Muscle layer of colon (tissue), 2 donors: Measurements from ENCODE around the gene SLC25A27.

Experiments used
- H3K27ac ChIP-seq: one replicate; pipeline ENCODE4 v1.7.0; 2013; ENCODE audit warnings: low read depth, mild to moderate bottlenecking, low read length, moderate library complexity
- H3K27me3 ChIP-seq, 2 donors: one replicate each; pipeline ENCODE4 v1.7.0; 2013; ENCODE audit warnings: low read length in 2 of 2, mild to moderate bottlenecking in 2 of 2; ENCODE audit not compliant: insufficient read depth in 2 of 2, control insufficient read depth in 1 of 2
- H3K36me3 ChIP-seq: one replicate; pipeline ENCODE4 v1.7.0; 2013; ENCODE audit warnings: mild to moderate bottlenecking, low read length; ENCODE audit not compliant: insufficient read depth
- H3K4me1 ChIP-seq: one replicate; pipeline ENCODE4 v1.7.0; 2013; ENCODE audit warnings: mild to moderate bottlenecking, low read length; ENCODE audit not compliant: insufficient read depth
- H3K4me3 ChIP-seq, 2 donors: one replicate each; pipeline ENCODE4 v1.7.0; 2013; ENCODE audit warnings: low read length in 2 of 2, low read depth in 1 of 2, mild to moderate bottlenecking in 1 of 2, moderate library complexity in 1 of 2
- H3K9ac ChIP-seq: one replicate; pipeline ENCODE4 v1.7.0; 2013; ENCODE audit warnings: low read length
- H3K9me3 ChIP-seq: one replicate; pipeline ENCODE4 v1.7.0; 2013; ENCODE audit warnings: mild to moderate bottlenecking, low read length
- donor health status: abdominal sarcoma.
- donor health status: Adenocarcinoma of cecum.

Gene SLC25A27

GRCh38 chr6:46652603-46653438, at the start of gene SLC25A27, which contains the start of gene CYP39A1:
SLC25A27 (plus strand) TSS chr6:46652975; CDS start chr6:46653193, 218 bp downstream.
CYP39A1 (minus strand) TSS chr6:46652818; CDS start chr6:46652582, 236 bp downstream.
- Histone ChIP-seq H3K4me3 (peak within 1 kb of the TSS; percentile 54 to 100), H3K9me3 (no peaks in the 10 kb centered on the region), H3K9ac (peak within 1 kb of the TSS; percentile 60), H3K27me3 (no peaks in the 10 kb centered on the region), H3K36me3 (peaks cover 3% of the 10 kb centered on the region), H3K4me1 (peaks cover 17% of the 10 kb centered on the region), H3K27ac (peak within 1 kb of the TSS; percentile 82)

DNA sequence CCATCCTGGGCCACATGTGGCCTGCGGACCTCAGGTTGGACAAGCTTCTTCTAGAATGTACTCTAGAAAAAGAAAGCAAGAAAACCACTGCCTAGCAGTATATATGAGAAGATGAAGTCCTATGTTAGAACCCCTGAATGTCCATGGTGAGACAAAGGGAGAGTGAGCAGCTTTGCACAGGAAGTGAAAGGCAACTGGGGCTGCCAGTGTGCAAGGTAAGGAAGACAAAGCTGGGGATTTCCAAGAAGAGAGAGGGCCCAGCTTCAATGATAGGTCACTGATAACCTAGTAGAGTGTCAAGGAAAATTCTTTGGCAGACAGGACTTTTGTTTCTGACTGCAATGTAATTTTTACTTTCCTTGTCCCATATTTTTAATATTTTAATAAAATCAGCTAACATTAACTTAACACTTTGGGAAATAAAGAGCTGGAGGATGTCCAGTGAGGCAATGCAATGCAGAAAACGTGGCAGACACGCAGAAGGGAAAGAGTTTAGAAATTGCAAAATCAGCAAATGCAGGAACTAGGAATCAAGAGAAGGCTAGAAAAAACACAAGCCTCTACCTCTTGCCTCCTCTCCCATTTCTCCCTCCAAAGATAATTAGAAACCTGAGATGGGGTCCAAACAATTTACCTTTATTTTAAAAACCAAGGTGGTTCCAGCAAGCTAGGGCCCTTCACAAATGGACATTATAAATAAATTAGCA, 47.5 kb upstream of the SLC25A27 start:
- Histone ChIP-seq H3K27ac (no peak overlapping the region), H3K36me3 (no peaks in the 10 kb centered on the region)

GRCh38 chr6:46606338-46606737, 46.4 kb upstream of the SLC25A27 start:
- Histone ChIP-seq H3K4me3 (no peak overlapping the region), H3K9me3 (no peaks in the 10 kb centered on the region), H3K4me1 (peaks cover 4% of the 10 kb centered on the region), H3K9ac (no peak overlapping the region), H3K27me3 (no peaks in the 10 kb centered on the region), H3K27ac (no peak overlapping the region), H3K36me3 (no peaks in the 10 kb centered on the region)

More for the DNA sequence above, 47.5 kb upstream of the SLC25A27 start:
- Histone ChIP-seq H3K27me3 (no peaks in the 10 kb centered on the region), H3K9ac (no peak overlapping the region), H3K9me3 (no peaks in the 10 kb centered on the region), H3K4me3 (no peak overlapping the region), H3K4me1 (peaks cover 4% of the 10 kb centered on the region)

DNA sequence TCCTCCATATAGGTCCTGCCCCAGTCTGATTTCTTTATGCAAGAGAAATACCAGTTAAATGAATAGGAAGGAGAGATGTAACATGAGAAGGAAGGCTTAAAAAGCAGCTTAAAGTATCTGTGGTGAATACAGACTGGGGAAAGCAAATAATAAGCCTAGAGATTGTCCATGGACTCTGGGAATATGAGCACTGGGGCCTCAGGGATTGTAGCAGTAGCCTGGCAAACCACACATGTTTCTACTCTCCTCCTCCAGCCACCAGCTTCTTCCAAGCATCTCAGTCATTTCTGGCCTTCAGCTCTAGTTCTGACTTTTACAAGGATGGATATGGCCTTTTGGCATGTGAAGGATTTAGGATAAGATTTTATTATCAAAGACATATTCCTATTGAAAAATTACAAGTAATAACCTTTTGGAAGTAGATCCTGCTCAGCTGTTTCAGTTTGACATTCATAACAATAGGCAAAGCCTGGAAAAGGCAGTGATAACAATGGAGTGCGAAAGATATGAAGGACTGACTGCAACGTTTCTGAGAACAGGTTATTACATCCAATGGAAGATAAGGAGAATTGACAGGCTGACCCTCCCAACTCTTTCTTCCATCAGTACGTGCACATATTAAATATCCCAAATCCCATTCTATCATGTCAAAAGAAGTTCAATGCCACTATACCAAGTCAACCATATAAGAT, 41.8 kb upstream of the SLC25A27 start:
- H3K27ac ChIP-seq: no peak overlapping the region
- H3K36me3 ChIP-seq: no peaks in the 10 kb centered on the region

DNA sequence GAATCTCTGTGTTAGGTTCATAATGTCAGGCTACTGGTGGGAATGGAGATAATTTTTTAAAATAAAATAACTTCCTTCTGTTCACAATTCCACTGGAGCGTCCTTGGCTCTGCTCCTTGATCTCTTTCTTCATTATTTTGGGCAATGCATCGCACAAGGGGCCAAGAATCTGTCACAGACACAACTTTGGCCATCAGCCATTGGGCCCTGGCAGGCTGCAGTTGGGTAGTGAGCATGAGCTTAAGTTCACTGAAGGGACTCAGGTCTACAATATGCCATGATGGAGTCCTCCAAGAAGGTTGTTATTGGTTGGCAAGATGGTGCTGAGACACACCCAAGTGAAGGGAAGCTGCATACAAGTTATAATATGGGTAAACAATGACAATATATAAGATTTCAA, 40.1 kb upstream of the SLC25A27 start:
- H3K27ac ChIP-seq: no peak overlapping the region
- no peaks in the 10 kb centered on the region for H3K36me3 ChIP-seq
- H3K27me3 ChIP-seq: no peaks in the 10 kb centered on the region
- no peaks in the 10 kb centered on the region for H3K4me1 ChIP-seq
- H3K4me3 ChIP-seq: no peak overlapping the region
- H3K9me3 ChIP-seq: no peaks in the 10 kb centered on the region
- no peak overlapping the region for H3K9ac ChIP-seq

More for the DNA sequence above, 41.8 kb upstream of the SLC25A27 start:
- Histone ChIP-seq H3K9ac (no peak overlapping the region), H3K4me1 (peaks cover 4% of the 10 kb centered on the region), H3K27me3 (no peaks in the 10 kb centered on the region), H3K4me3 (no peak overlapping the region), H3K9me3 (no peaks in the 10 kb centered on the region)

GRCh38 chr6:46618726-46619125, 34.0 kb upstream of the SLC25A27 start:
- H3K9ac ChIP-seq: no peak overlapping the region
- no peaks in the 10 kb centered on the region for H3K36me3 ChIP-seq
- no peaks in the 10 kb centered on the region for H3K4me1 ChIP-seq
- no peak overlapping the region for H3K4me3 ChIP-seq
- no peaks in the 10 kb centered on the region for H3K9me3 ChIP-seq
- H3K27me3 ChIP-seq: no peaks in the 10 kb centered on the region
- no peak overlapping the region for H3K27ac ChIP-seq

- Histone ChIP-seq H3K9ac (no peak overlapping the region), H3K27ac (no peak overlapping the region), H3K9me3 (no peaks in the 10 kb centered on the region), H3K27me3 (no peaks in the 10 kb centered on the region), H3K36me3 (no peaks in the 10 kb centered on the region), H3K4me3 (no peak overlapping the region), H3K4me1 (no peaks in the 10 kb centered on the region)
These were observed 26.4 kb upstream of the SLC25A27 start for GRCh38 chr6:46626228-46626909.

GRCh38 chr6:46626976-46627375, 25.8 kb upstream of the SLC25A27 start:
- Histone ChIP-seq H3K4me1 (no peaks in the 10 kb centered on the region), H3K9me3 (no peaks in the 10 kb centered on the region), H3K27ac (no peak overlapping the region), H3K4me3 (no peak overlapping the region), H3K27me3 (no peaks in the 10 kb centered on the region), H3K9ac (no peak overlapping the region), H3K36me3 (no peaks in the 10 kb centered on the region)

GRCh38 chr6:46628498-46628897, 24.3 kb upstream of the SLC25A27 start:
- Histone ChIP-seq H3K4me3 (no peak overlapping the region), H3K4me1 (no peaks in the 10 kb centered on the region), H3K9me3 (no peaks in the 10 kb centered on the region), H3K27me3 (no peaks in the 10 kb centered on the region), H3K27ac (no peak overlapping the region), H3K36me3 (no peaks in the 10 kb centered on the region), H3K9ac (no peak overlapping the region)

- Histone ChIP-seq H3K9me3 (no peaks in the 10 kb centered on the region), H3K4me3 (no peak overlapping the region), H3K4me1 (no peaks in the 10 kb centered on the region), H3K36me3 (no peaks in the 10 kb centered on the region), H3K27ac (no peak overlapping the region), H3K9ac (no peak overlapping the region), H3K27me3 (no peaks in the 10 kb centered on the region)
These were observed 23.8 kb upstream of the SLC25A27 start for GRCh38 chr6:46628976-46629375.

DNA sequence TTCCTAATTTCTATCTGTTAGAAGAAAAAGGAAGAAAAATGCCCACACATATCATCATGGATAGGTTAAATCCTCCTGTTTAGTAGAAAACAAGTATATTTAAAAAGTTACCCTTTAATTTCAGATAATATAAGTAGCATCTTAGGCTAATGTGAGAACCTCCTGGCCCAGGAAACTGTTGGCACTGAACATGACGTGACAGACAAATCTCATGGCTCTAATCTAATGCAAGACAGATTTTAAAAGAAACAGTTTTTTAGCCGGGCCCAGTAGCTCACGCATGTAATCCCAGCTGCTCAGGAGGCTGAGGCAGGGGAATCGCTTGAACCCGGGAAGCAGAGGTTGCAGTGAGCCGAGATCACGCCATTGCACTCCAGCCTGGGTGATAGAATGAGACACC, 23.1 kb upstream of the SLC25A27 start:
- H3K9ac ChIP-seq: no peak overlapping the region
- no peaks in the 10 kb centered on the region for H3K4me1 ChIP-seq
- no peaks in the 10 kb centered on the region for H3K27me3 ChIP-seq
- no peak overlapping the region for H3K4me3 ChIP-seq
- H3K27ac ChIP-seq: no peak overlapping the region
- H3K36me3 ChIP-seq: no peaks in the 10 kb centered on the region
- H3K9me3 ChIP-seq: no peaks in the 10 kb centered on the region
